Measurements from ENCODE around the gene RPL27A.

The RPL27A gene

DNA sequence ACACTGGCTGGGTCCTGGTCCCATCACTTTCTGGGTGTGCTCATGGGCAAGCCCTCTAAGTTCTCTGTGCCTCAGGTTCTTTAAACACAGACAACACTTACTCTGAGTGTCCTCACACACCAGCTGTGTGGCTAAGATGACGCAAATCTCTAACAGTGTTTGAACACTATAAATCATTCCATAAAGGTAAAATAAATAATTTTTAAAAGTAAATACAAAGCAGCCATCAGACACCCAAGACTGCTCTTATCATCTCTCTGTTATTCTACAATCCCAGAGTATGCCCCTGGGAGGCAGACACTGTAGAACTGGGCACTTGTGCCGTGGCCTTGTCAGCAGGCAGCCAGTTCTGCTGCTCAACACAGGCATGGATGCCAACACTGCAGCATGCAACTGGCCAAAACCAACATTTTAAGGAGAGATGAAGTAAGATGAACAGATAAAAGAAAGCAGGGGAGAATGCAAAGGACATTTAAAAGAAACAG, 56.8 kb downstream of the RPL27A start (continued):
- TF ChIP-seq, protein P1, sequence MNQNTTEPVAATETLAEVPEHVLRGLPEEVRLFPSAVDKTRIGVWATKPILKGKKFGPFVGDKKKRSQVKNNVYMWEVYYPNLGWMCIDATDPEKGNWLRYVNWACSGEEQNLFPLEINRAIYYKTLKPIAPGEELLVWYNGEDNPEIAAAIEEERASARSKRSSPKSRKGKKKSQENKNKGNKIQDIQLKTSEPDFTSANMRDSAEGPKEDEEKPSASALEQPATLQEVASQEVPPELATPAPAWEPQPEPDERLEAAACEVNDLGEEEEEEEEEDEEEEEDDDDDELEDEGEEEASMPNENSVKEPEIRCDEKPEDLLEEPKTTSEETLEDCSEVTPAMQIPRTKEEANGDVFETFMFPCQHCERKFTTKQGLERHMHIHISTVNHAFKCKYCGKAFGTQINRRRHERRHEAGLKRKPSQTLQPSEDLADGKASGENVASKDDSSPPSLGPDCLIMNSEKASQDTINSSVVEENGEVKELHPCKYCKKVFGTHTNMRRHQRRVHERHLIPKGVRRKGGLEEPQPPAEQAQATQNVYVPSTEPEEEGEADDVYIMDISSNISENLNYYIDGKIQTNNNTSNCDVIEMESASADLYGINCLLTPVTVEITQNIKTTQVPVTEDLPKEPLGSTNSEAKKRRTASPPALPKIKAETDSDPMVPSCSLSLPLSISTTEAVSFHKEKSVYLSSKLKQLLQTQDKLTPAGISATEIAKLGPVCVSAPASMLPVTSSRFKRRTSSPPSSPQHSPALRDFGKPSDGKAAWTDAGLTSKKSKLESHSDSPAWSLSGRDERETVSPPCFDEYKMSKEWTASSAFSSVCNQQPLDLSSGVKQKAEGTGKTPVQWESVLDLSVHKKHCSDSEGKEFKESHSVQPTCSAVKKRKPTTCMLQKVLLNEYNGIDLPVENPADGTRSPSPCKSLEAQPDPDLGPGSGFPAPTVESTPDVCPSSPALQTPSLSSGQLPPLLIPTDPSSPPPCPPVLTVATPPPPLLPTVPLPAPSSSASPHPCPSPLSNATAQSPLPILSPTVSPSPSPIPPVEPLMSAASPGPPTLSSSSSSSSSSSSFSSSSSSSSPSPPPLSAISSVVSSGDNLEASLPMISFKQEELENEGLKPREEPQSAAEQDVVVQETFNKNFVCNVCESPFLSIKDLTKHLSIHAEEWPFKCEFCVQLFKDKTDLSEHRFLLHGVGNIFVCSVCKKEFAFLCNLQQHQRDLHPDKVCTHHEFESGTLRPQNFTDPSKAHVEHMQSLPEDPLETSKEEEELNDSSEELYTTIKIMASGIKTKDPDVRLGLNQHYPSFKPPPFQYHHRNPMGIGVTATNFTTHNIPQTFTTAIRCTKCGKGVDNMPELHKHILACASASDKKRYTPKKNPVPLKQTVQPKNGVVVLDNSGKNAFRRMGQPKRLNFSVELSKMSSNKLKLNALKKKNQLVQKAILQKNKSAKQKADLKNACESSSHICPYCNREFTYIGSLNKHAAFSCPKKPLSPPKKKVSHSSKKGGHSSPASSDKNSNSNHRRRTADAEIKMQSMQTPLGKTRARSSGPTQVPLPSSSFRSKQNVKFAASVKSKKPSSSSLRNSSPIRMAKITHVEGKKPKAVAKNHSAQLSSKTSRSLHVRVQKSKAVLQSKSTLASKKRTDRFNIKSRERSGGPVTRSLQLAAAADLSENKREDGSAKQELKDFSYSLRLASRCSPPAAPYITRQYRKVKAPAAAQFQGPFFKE (tag by site-specific recombination; IDR thresholded peaks at IDR 0.05; ENCODE audit: borderline replicate concordance), result no peak
- TF ChIP-seq ELK4 (IDR thresholded peaks at IDR 0.05; ENCODE audit: borderline replicate concordance, low read depth, low read length) (no peak), ZNF146 (tag by site-specific recombination; IDR thresholded peaks at IDR 0.05) (no peak), SETDB1 (IDR thresholded peaks at IDR 0.05; ENCODE audit: insufficient read length, low read length) (no peak), ZFP69B (tag by site-specific recombination; IDR thresholded peaks at IDR 0.05) (no peak), ZNF658 (tag by site-specific recombination; IDR thresholded peaks at IDR 0.05) (no peak), ZNF530 (tag by site-specific recombination; IDR thresholded peaks at IDR 0.05; ENCODE audit: low read depth) (no peak), MZF1 (tag by site-specific recombination; IDR thresholded peaks at IDR 0.05; ENCODE audit: borderline replicate concordance) (no peak), ZFP37 (tag by site-specific recombination; IDR thresholded peaks at IDR 0.05) (no peak), ZNF121 (tag by site-specific recombination; IDR thresholded peaks at IDR 0.05) (no peak), ZNF600 (tag by site-specific recombination; IDR thresholded peaks at IDR 0.05) (0 out of 2 replicates have a peak, but pooled peaks have one; percentile 22), ZNF510 (tag by site-specific recombination; IDR thresholded peaks at IDR 0.05; ENCODE audit: insufficient replicate concordance) (no peak), ZNF830 (tag by site-specific recombination; IDR thresholded peaks at IDR 0.05; ENCODE audit: low read depth) (no peak), ZXDB (tag by site-specific recombination; IDR thresholded peaks at IDR 0.05) (peak; percentile 53), ZNF221 (tag by site-specific recombination; IDR thresholded peaks at IDR 0.05; ENCODE audit: borderline replicate concordance) (no peak), ZNF629 (tag by site-specific recombination; IDR thresholded peaks at IDR 0.05) (peak; percentile 77; the same call in 1 of the 2 replicates), IKZF3 (tag by site-specific recombination; IDR thresholded peaks at IDR 0.05) (peak; percentile 68), ZSCAN18 (tag by site-specific recombination; IDR thresholded peaks at IDR 0.05) (no peak), TSHZ1 (tag by site-specific recombination; IDR thresholded peaks at IDR 0.05; ENCODE audit: borderline replicate concordance) (no peak), GFI1B (tag by site-specific recombination; IDR thresholded peaks at IDR 0.05) (no peak), ZBTB8A (tag by site-specific recombination; IDR thresholded peaks at IDR 0.05) (no peak), ZNF621 (tag by site-specific recombination; IDR thresholded peaks at IDR 0.05) (no peak), PRDM6 (tag by site-specific recombination; IDR thresholded peaks at IDR 0.05) (peak; percentile 51), ZNF157 (tag by site-specific recombination; IDR thresholded peaks at IDR 0.05) (no peak)
- TF ChIP-seq, protein P2, sequence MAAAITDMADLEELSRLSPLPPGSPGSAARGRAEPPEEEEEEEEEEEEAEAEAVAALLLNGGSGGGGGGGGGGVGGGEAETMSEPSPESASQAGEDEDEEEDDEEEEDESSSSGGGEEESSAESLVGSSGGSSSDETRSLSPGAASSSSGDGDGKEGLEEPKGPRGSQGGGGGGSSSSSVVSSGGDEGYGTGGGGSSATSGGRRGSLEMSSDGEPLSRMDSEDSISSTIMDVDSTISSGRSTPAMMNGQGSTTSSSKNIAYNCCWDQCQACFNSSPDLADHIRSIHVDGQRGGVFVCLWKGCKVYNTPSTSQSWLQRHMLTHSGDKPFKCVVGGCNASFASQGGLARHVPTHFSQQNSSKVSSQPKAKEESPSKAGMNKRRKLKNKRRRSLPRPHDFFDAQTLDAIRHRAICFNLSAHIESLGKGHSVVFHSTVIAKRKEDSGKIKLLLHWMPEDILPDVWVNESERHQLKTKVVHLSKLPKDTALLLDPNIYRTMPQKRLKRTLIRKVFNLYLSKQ (tag by site-specific recombination; IDR thresholded peaks at IDR 0.05; ENCODE audit: borderline replicate concordance), result no peak
